ENCODE measurements around the gene IL1R2. TPM values are rescaled to one million over a fixed set of nuclear protein-coding genes. Genes with fewer than 3 reads are reported as not detected.

Gene IL1R2
- polyA plus RNA-seq, 1 donor (not counting 4 experiments of a cell fraction or from before 2014, with no cell fraction given), result 57.3 TPM

GRCh38 chr2:101998896-101999789 lies 7.4 kb downstream of the IL1R2 start:
- H3K27ac ChIP-seq (ENCODE audit: control insufficient read depth, insufficient read depth, low read length), result peak overlapping the region; percentile 97
- peak overlapping the region in 2 of 3 experiments; percentile 44 to 51 for H3K4me3 ChIP-seq (ENCODE audit: control insufficient read depth in 2 of 3, extremely low read depth in 1 of 3, insufficient read depth in 2 of 3, low read depth in 1 of 3, low read length in 3 of 3)
- no peaks in the 10 kb centered on the region for H3K9me1 ChIP-seq (ENCODE audit: control insufficient read depth, extremely low read depth, insufficient read depth, low read length)
- dilution Hi-C loops (cut with MboI; ENCODE audit: extremely low pct_ligation_motif_present, low sequenced_read_pairs), result no loop called here
- no peak for TF ChIP-seq EZH2 (IDR thresholded peaks at IDR 0.05; ENCODE audit: low read length)
- TF ChIP-seq, protein P1, sequence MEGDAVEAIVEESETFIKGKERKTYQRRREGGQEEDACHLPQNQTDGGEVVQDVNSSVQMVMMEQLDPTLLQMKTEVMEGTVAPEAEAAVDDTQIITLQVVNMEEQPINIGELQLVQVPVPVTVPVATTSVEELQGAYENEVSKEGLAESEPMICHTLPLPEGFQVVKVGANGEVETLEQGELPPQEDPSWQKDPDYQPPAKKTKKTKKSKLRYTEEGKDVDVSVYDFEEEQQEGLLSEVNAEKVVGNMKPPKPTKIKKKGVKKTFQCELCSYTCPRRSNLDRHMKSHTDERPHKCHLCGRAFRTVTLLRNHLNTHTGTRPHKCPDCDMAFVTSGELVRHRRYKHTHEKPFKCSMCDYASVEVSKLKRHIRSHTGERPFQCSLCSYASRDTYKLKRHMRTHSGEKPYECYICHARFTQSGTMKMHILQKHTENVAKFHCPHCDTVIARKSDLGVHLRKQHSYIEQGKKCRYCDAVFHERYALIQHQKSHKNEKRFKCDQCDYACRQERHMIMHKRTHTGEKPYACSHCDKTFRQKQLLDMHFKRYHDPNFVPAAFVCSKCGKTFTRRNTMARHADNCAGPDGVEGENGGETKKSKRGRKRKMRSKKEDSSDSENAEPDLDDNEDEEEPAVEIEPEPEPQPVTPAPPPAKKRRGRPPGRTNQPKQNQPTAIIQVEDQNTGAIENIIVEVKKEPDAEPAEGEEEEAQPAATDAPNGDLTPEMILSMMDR (optimal IDR thresholded peaks at IDR 0.05 in 1 of 3, IDR thresholded peaks at IDR 0.05 in 1 of 3, conservative IDR thresholded peaks at IDR 0.05 in 1 of 3; ENCODE audit: extremely low read depth in 1 of 3, insufficient read depth in 2 of 3, low read length in 3 of 3), result peak in 1 of 3 experiments; percentile 37
- no peaks in the 10 kb centered on the region for H3K9me3 ChIP-seq (ENCODE audit: control insufficient read depth, low read depth, low read length)
- H3K79me2 ChIP-seq (ENCODE audit: control insufficient read depth, insufficient read depth, low read length), result peaks cover 5% of the 10 kb centered on the region
- FAIRE-seq (peak; percentile 49), DNase-seq (ENCODE audit: low read depth, low spot score) (no peak)
- H3K9ac ChIP-seq (ENCODE audit: control insufficient read depth, extremely low read depth, insufficient read depth, low read length), result peak overlapping the region; percentile 79
- H4K20me1 ChIP-seq (ENCODE audit: control insufficient read depth, extremely low read depth, insufficient read depth, low read length), result no peaks in the 10 kb centered on the region
- H3K36me3 ChIP-seq (ENCODE audit: control insufficient read depth in 2 of 2, extremely low read depth in 1 of 2, insufficient read depth in 2 of 2, low read length in 2 of 2), result no peaks in the 10 kb centered on the region
- peak overlapping the region; percentile 86 for H3K4me2 ChIP-seq (ENCODE audit: control insufficient read depth, extremely low read depth, insufficient read depth, low read depth, low read length)
- H3K4me1 ChIP-seq (ENCODE audit: control insufficient read depth, extremely low read depth, insufficient read depth, low read length), result peaks cover 68% of the 10 kb centered on the region
- peak overlapping the region; percentile 45 for H2AFZ ChIP-seq (ENCODE audit: control insufficient read depth, low read length)
- H3K27me3 ChIP-seq (ENCODE audit: control insufficient read depth, extremely low read depth, insufficient read depth, low read length), result no peaks in the 10 kb centered on the region

GRCh38 chr2:102000012-102000411 lies 8.3 kb downstream of the IL1R2 start:
- FAIRE-seq (no peak), DNase-seq (ENCODE audit: low read depth, low spot score) (no peak)
- H3K9me3 ChIP-seq (ENCODE audit: control insufficient read depth, low read depth, low read length), result no peaks in the 10 kb centered on the region
- dilution Hi-C loops (cut with MboI; ENCODE audit: extremely low pct_ligation_motif_present, low sequenced_read_pairs), result loop anchor here (25.0 kb wide), 1 partner anchor 162 kb away; no protein-coding TSS in a partner anchor
- no peak overlapping the region for H3K4me2 ChIP-seq (ENCODE audit: control insufficient read depth, extremely low read depth, insufficient read depth, low read depth, low read length)
- H3K9me1 ChIP-seq (ENCODE audit: control insufficient read depth, extremely low read depth, insufficient read depth, low read length), result no peaks in the 10 kb centered on the region
- H4K20me1 ChIP-seq (ENCODE audit: control insufficient read depth, extremely low read depth, insufficient read depth, low read length), result no peaks in the 10 kb centered on the region
- no peak overlapping the region for H3K9ac ChIP-seq (ENCODE audit: control insufficient read depth, extremely low read depth, insufficient read depth, low read length)
- no peak overlapping the region for H3K4me3 ChIP-seq (ENCODE audit: control insufficient read depth in 2 of 3, extremely low read depth in 1 of 3, insufficient read depth in 2 of 3, low read depth in 1 of 3, low read length in 3 of 3)
- no peak for TF ChIP-seq EZH2 (IDR thresholded peaks at IDR 0.05; ENCODE audit: low read length)
- TF ChIP-seq, protein P1 (optimal IDR thresholded peaks at IDR 0.05 in 1 of 3, IDR thresholded peaks at IDR 0.05 in 1 of 3, conservative IDR thresholded peaks at IDR 0.05 in 1 of 3; ENCODE audit: extremely low read depth in 1 of 3, insufficient read depth in 2 of 3, low read length in 3 of 3), result no peak
- peak overlapping the region; percentile 97 for H3K27ac ChIP-seq (ENCODE audit: control insufficient read depth, insufficient read depth, low read length)
- peaks cover 5% of the 10 kb centered on the region for H3K79me2 ChIP-seq (ENCODE audit: control insufficient read depth, insufficient read depth, low read length)
- H2AFZ ChIP-seq (ENCODE audit: control insufficient read depth, low read length), result no peak overlapping the region
- H3K36me3 ChIP-seq (ENCODE audit: control insufficient read depth in 2 of 2, extremely low read depth in 1 of 2, insufficient read depth in 2 of 2, low read length in 2 of 2), result no peaks in the 10 kb centered on the region
- H3K4me1 ChIP-seq (ENCODE audit: control insufficient read depth, extremely low read depth, insufficient read depth, low read length), result peaks cover 68% of the 10 kb centered on the region
- H3K27me3 ChIP-seq (ENCODE audit: control insufficient read depth, extremely low read depth, insufficient read depth, low read length), result no peaks in the 10 kb centered on the region

All from keratinocyte (primary cell).